Heart left ventricle (tissue), 13 donors: ENCODE results near the gene CACNA2D1.

ENCODE experiments used
- POLR2A ChIP-seq, 2 donors: fragments of 450-650 bp; IDR thresholded peaks; one replicate each; pipeline ENCODE4 v1.6.1; 2017; ENCODE audit warnings: antibody characterized with exemption in 2 of 2, mild to moderate bottlenecking in 2 of 2, moderate library complexity in 2 of 2
- TF ChIP-seq, protein P1 (sequence below), 12 donors: fragments of 200-600 bp; sonication (generic) in 4 of 12; IDR thresholded peaks; one replicate each; pipeline versions ENCODE4 v1.5.0 to v1.8.0; 2018 to 2022; ENCODE audit warnings: antibody characterized with exemption in 12 of 12, mild to moderate bottlenecking in 5 of 12
- donor health status: ischemic (EF 13 %, LVEDD 7.1; RV severe dilation, severe dysfunction).
- donor health status: DM: no; HTN: yes; CAD: no.
- donor health status: DM: no; HTN: no; CAD: no.
- donor health status: ischemic (EF 25% LVEDD 6.9; RV normal size, moderate dysfunction).
- donor health status: ischemic (EF 25% LVEDD 5.7; RV mildly dilated, moderate dysfunction).
- donor health status: ischemic (EF 35%, LVEDD 5.7; RV mildly dilated, moderate dysfunction).
- donor health status: nonischemic (EF 11% LVEDD 7.7; RV severe dilation, severe dysfunction).
- donor health status: DM: yes; HTN: yes; CAD: no.
- donor health status: PGD.
- donor health status: ischemic (EF 29% LVEDD 5.4; RV normal size, mild dysfunction).
- donor health status: nonischemic (EF 23%, LVEDD 6.1; RV moderate dilation, normal function).

DNA sequence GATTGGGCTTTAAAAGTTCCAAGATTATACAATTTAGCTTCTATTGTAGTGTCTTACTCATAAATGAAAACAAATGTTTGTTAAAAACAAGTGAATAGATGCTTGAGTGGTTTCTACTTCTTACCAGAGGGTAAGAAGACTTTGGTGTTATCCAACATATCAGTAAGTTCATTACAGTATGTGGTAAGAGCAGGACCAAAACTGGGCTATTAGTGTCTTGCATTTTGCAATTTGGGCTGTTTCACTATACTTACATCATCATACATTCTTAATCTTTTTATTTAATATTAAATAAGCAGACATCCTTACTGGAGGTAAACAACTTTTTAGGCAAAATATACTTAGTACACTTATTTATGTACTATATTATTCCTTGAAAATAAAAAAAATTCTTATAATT lies 425.4 kb downstream of the CACNA2D1 start:
- TF ChIP-seq, protein P1, sequence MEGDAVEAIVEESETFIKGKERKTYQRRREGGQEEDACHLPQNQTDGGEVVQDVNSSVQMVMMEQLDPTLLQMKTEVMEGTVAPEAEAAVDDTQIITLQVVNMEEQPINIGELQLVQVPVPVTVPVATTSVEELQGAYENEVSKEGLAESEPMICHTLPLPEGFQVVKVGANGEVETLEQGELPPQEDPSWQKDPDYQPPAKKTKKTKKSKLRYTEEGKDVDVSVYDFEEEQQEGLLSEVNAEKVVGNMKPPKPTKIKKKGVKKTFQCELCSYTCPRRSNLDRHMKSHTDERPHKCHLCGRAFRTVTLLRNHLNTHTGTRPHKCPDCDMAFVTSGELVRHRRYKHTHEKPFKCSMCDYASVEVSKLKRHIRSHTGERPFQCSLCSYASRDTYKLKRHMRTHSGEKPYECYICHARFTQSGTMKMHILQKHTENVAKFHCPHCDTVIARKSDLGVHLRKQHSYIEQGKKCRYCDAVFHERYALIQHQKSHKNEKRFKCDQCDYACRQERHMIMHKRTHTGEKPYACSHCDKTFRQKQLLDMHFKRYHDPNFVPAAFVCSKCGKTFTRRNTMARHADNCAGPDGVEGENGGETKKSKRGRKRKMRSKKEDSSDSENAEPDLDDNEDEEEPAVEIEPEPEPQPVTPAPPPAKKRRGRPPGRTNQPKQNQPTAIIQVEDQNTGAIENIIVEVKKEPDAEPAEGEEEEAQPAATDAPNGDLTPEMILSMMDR (IDR thresholded peaks at IDR 0.05): no peak
- no peak for TF ChIP-seq POLR2A (IDR thresholded peaks at IDR 0.05)
